OCI-LY1 (cell line): ENCODE measurements around the gene CDH2.

Experiments
- H2AFZ ChIP-seq: fragments of 200-600 bp; sonication (generic), shearing (Covaris generic); 2 replicates; pipeline ENCODE4 v1.6.0; 2014; ENCODE audit warnings: antibody characterized with exemption, mild to moderate bottlenecking, low read length
- H3F3A ChIP-seq: fragments of 200-600 bp; sonication (generic), shearing (Covaris generic); 2 replicates; pipeline ENCODE4 v1.6.0; 2014; ENCODE audit warnings: mild to moderate bottlenecking, antibody characterized with exemption, low read length, moderate library complexity; ENCODE audit not compliant: insufficient read depth
- H3K27ac ChIP-seq: fragments of 200-600 bp; sonication (generic); 2 replicates; pipeline ENCODE4 v1.5.1; 2014; ENCODE audit warnings: low read length, mixed run types, mild to moderate bottlenecking, low read depth; ENCODE audit not compliant: poor library complexity, severe bottlenecking
- H3K27me3 ChIP-seq: fragments of 200-600 bp; sonication (generic); 2 replicates; pipeline ENCODE4 v1.6.0; 2014; ENCODE audit warnings: antibody characterized with exemption, mild to moderate bottlenecking, low read length, moderate library complexity; ENCODE audit not compliant: insufficient read depth
- H3K36me3 ChIP-seq: fragments of 200-600 bp; sonication (generic); 2 replicates; pipeline ENCODE4 v1.6.1; 2014; ENCODE audit warnings: mild to moderate bottlenecking, antibody characterized with exemption, low read length, moderate library complexity, mixed read lengths; ENCODE audit not compliant: insufficient read depth
- H3K4me1 ChIP-seq: fragments of 200-600 bp; sonication (generic); 2 replicates; pipeline ENCODE4 v1.5.1; 2014; ENCODE audit warnings: mild to moderate bottlenecking, low read length, moderate library complexity; ENCODE audit not compliant: insufficient read depth, severe bottlenecking
- H3K4me2 ChIP-seq: fragments of 200-600 bp; sonication (generic), shearing (Covaris generic); 2 replicates; pipeline ENCODE4 v1.6.1; 2014; ENCODE audit warnings: low read length
- H3K4me3 ChIP-seq: fragments of 200-600 bp; sonication (generic); 2 replicates; pipeline ENCODE4 v1.5.1; 2014; ENCODE audit warnings: low read length, low read depth, mild to moderate bottlenecking, mixed read lengths; ENCODE audit not compliant: poor library complexity, severe bottlenecking
- H3K79me2 ChIP-seq: fragments of 200-600 bp; shearing (Covaris generic); 2 replicates; pipeline ENCODE4 v1.6.1; 2016; ENCODE audit warnings: mixed run types, low read length, mixed read lengths; ENCODE audit not compliant: insufficient read depth
- H3K9ac ChIP-seq: fragments of 200-600 bp; sonication (generic), shearing (Covaris generic); 2 replicates; pipeline ENCODE4 v1.6.1; 2014; ENCODE audit warnings: mild to moderate bottlenecking, low read length, mixed read lengths
- H3K9me2 ChIP-seq: fragments of 200-600 bp; sonication (generic), shearing (Covaris generic); 2 replicates; pipeline ENCODE4 v1.6.1; 2014; ENCODE audit warnings: low read depth, mild to moderate bottlenecking, low read length, mixed read lengths
- H3K9me3 ChIP-seq: fragments of 200-600 bp; shearing (Covaris generic); 2 replicates; pipeline ENCODE4 v1.6.1; 2014; ENCODE audit warnings: low read length, mixed read lengths
- H4K20me1 ChIP-seq: fragments of 200-600 bp; sonication (generic), shearing (Covaris generic); 2 replicates; pipeline ENCODE4 v1.6.0; 2016; ENCODE audit warnings: mild to moderate bottlenecking, low read length; ENCODE audit not compliant: insufficient read depth
- CTCF ChIP-seq: fragments of 200-600 bp; sonication (generic), shearing (Covaris generic); IDR thresholded peaks from 2 replicates; pipeline ENCODE4 v1.5.1; 2017; ENCODE audit warnings: mild to moderate bottlenecking, antibody characterized with exemption, low read length, moderate library complexity, mixed read lengths
- EZH2 ChIP-seq: fragments of 200-600 bp; sonication (generic), shearing (Covaris generic); IDR thresholded peaks from 2 replicates; pipeline ENCODE4 v1.8.0; 2017; ENCODE audit warnings: borderline replicate concordance, mixed run types, mild to moderate bottlenecking, antibody characterized with exemption, low read length, moderate library complexity, mixed read lengths

The CDH2 gene

GRCh38 chr18:28178720-28179119 lies 1.8 kb upstream of the CDH2 start:
- Histone ChIP-seq H3K27ac (no peak overlapping the region), H4K20me1 (no peaks in the 10 kb centered on the region), H3K79me2 (no peaks in the 10 kb centered on the region), H2AFZ (no peak overlapping the region), H3F3A (no peaks in the 10 kb centered on the region), H3K9ac (no peak overlapping the region), H3K27me3 (no peaks in the 10 kb centered on the region), H3K4me2 (no peak overlapping the region), H3K4me1 (no peaks in the 10 kb centered on the region), H3K36me3 (no peaks in the 10 kb centered on the region), H3K4me3 (no peak overlapping the region), H3K9me3 (no peaks in the 10 kb centered on the region), H3K9me2 (no peaks in the 10 kb centered on the region)
- TF ChIP-seq EZH2 (no peak), CTCF (no peak)

GRCh38 chr18:28177828-28178635 lies 1.1 kb upstream of the CDH2 start:
- H3K9ac ChIP-seq, result no peak overlapping the region
- H3K9me3 ChIP-seq, result no peaks in the 10 kb centered on the region
- no peaks in the 10 kb centered on the region for H3F3A ChIP-seq
- H3K27me3 ChIP-seq, result no peaks in the 10 kb centered on the region
- H3K4me3 ChIP-seq, result no peak overlapping the region
- H3K9me2 ChIP-seq, result no peaks in the 10 kb centered on the region
- H3K36me3 ChIP-seq, result no peaks in the 10 kb centered on the region
- no peak overlapping the region for H3K4me2 ChIP-seq
- H3K4me1 ChIP-seq, result no peaks in the 10 kb centered on the region
- no peaks in the 10 kb centered on the region for H3K79me2 ChIP-seq
- TF ChIP-seq EZH2, result no peak
- TF ChIP-seq CTCF, result no peak
- H2AFZ ChIP-seq, result no peak overlapping the region
- H3K27ac ChIP-seq, result no peak overlapping the region
- no peaks in the 10 kb centered on the region for H4K20me1 ChIP-seq

GRCh38 chr18:28176698-28176947 lies 307 bp downstream of the CDH2 start:
- Histone ChIP-seq H3K9me3 (no peaks in the 10 kb centered on the region), H3K27ac (no peak overlapping the region), H3K9me2 (no peaks in the 10 kb centered on the region), H3K4me2 (no peak overlapping the region), H4K20me1 (no peaks in the 10 kb centered on the region), H3K36me3 (no peaks in the 10 kb centered on the region), H3K27me3 (no peaks in the 10 kb centered on the region), H2AFZ (no peak overlapping the region), H3K4me3 (no peak overlapping the region), H3K4me1 (no peaks in the 10 kb centered on the region), H3K9ac (no peak overlapping the region), H3K79me2 (no peaks in the 10 kb centered on the region), H3F3A (no peaks in the 10 kb centered on the region)
- no peak for TF ChIP-seq CTCF
- no peak for TF ChIP-seq EZH2
